Panc1 (cell line): ENCODE data around the gene TNN. TPM values are rescaled to one million over a fixed set of nuclear protein-coding genes. Genes with fewer than 3 reads are reported as not detected.

ENCODE experiments used
- ATAC-seq: fragments of 200-7000 bp; cut with Tn5 transposase; 2 replicates; pipeline ENCODE4 v1.9.1; 2020; ENCODE audit warnings: mild to moderate bottlenecking, moderate library complexity
- BruUV-seq: library from RNA; stranded (reverse); fragments of 400-500 nt; replicated peaks from 2 replicates; lab custom pipeline; 2021; lab: Mats Ljungman, UMichigan
- CTCF ChIA-PET: fragments of 300-600 bp; sonication (Branson Sonifier 250); formaldehyde crosslinking; loops from one replicate; lab custom pipeline; 2022; ENCODE audit warnings: antibody characterized with exemption; lab: Charles Lee
- POLR2A ChIA-PET: fragments of 300-600 bp; sonication (Branson Sonifier 250); formaldehyde crosslinking; loops from one replicate; lab custom pipeline; 2022; ENCODE audit warnings: antibody characterized with exemption; lab: Charles Lee
- DNase-seq: peaks from one replicate; pipeline ENCODE4 v3.0.0-alpha.2; 2010; ENCODE audit warnings: low read depth, low spot score
- H3K27ac ChIP-seq: 2 replicates; pipeline ENCODE4 v1.5.1; 2011; ENCODE audit warnings: mild to moderate bottlenecking, low read length, inconsistent platforms
- H3K27me3 ChIP-seq: fragments of 200-500 bp; sonication (Bioruptor generic); 2 replicates; pipeline ENCODE4 v1.6.0; 2014; ENCODE audit warnings: low read length, inconsistent platforms; ENCODE audit not compliant: control insufficient read depth, insufficient read depth
- H3K36me3 ChIP-seq: fragments of 200-500 bp; sonication (Bioruptor generic); 2 replicates; pipeline ENCODE4 v1.5.1; 2014; ENCODE audit warnings: inconsistent platforms, mild to moderate bottlenecking, low read length, moderate library complexity; ENCODE audit not compliant: control insufficient read depth, insufficient read depth
- H3K4me1 ChIP-seq: 2 replicates; pipeline ENCODE4 v1.5.1; 2011; ENCODE audit warnings: inconsistent platforms, mild to moderate bottlenecking, low read length, moderate library complexity; ENCODE audit not compliant: control insufficient read depth, insufficient read depth
- H3K4me3 ChIP-seq, 2 experiments: 2 replicates each; pipeline ENCODE4 v1.5.1; 2011 to 2012; ENCODE audit warnings: low read depth in 2 of 2, low read length in 2 of 2, mild to moderate bottlenecking in 2 of 2, inconsistent platforms in 1 of 2, moderate library complexity in 1 of 2
- H3K9me3 ChIP-seq: fragments of 200-500 bp; sonication (Bioruptor generic); 2 replicates; pipeline ENCODE4 v1.5.1; 2014; ENCODE audit warnings: low read depth, mild to moderate bottlenecking, inconsistent platforms, low read length, moderate library complexity; ENCODE audit not compliant: control insufficient read depth, insufficient read depth
- POLR2AphosphoS5 ChIP-seq: IDR thresholded peaks from 2 replicates; pipeline ENCODE4 v1.6.1; 2012; ENCODE audit warnings: mild to moderate bottlenecking, low read depth, low read length, moderate library complexity
- SIN3A ChIP-seq: IDR thresholded peaks from 2 replicates; pipeline ENCODE4 v1.6.1; 2012; ENCODE audit warnings: low read depth, mild to moderate bottlenecking, low read length, moderate library complexity, borderline replicate concordance; ENCODE audit not compliant: insufficient read depth
- TCF7L2 ChIP-seq: IDR thresholded peaks from 2 replicates; pipeline ENCODE4 v1.6.1; 2011; ENCODE audit warnings: mild to moderate bottlenecking, low read depth, low read length, inconsistent platforms
- in situ Hi-C: cut with HindIII; loops from 2 replicates; pipeline ENCODE4 v1.10.0; 2016; ENCODE audit warnings: low sequenced_read_pairs, low pct_unique_long_range_greater_than_20kb
- intact Hi-C: fragments of 100-400 bp; cut with micrococcal nuclease; formaldehyde crosslinking; loops from one replicate; pipeline ENCODE4 v1.10.0; 2022; ENCODE audit not compliant: unreplicated experiment
- total RNA-seq: library from RNA; stranded (reverse); gene quantifications from one replicate; pipeline ENCODE4 v1.2.1, GENCODE V29; 2021; ENCODE audit not compliant: unreplicated experiment
- TF ChIP-seq, protein P1 (sequence below): fragments of 450-650 bp; IDR thresholded peaks from 2 replicates; pipeline ENCODE4 v1.5.1; 2017; ENCODE audit warnings: mild to moderate bottlenecking
- TF ChIP-seq, protein P2 (sequence below), 2 experiments: IDR thresholded peaks; 2 replicates each; pipeline ENCODE4 v1.6.1; 2011 to 2012; ENCODE audit warnings: low read depth in 2 of 2, control low read depth in 1 of 2, low read length in 1 of 2, mild to moderate bottlenecking in 1 of 2, moderate library complexity in 1 of 2; ENCODE audit not compliant: insufficient read depth in 1 of 2

Gene TNN
- total RNA-seq, 1 experiment from 2014 or later: not detected

DNA sequence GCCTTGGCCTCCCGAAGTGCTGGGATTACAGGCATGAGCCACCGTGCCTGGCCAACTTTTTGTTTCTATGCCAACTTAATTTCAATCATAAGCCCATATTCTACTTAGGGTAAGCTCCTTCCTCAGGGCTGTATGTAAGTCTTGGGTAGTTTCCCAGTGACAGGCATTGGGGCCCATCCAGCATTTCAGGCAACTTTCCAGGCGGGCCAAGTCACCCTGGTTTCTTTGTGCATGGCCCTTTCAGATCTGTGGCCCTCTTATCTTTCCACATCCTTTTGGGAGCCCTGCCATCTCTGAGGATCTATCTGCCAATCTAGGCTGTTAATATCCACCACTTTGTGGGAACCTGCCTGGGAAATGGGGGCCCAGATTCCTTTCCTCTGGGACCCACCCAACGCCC lies 58.7 kb downstream of the TNN start:
- in situ Hi-C loops: no loop called here
- Histone ChIP-seq H3K9me3 (no peaks in the 10 kb centered on the region), H3K27me3 (no peaks in the 10 kb centered on the region; the same call in 1 of the 2 replicates), H3K4me3 (no peak overlapping the region), H3K27ac (no peak overlapping the region), H3K36me3 (no peaks in the 10 kb centered on the region), H3K4me1 (no peaks in the 10 kb centered on the region)
- DNase-seq (no peak), ATAC-seq (no peak)
- BruUV-seq: no TSS peak
- intact Hi-C loops: no loop called here
- ChIA-PET CTCF (no interaction called here), POLR2A (no interaction called here)
- TF ChIP-seq, protein P1, sequence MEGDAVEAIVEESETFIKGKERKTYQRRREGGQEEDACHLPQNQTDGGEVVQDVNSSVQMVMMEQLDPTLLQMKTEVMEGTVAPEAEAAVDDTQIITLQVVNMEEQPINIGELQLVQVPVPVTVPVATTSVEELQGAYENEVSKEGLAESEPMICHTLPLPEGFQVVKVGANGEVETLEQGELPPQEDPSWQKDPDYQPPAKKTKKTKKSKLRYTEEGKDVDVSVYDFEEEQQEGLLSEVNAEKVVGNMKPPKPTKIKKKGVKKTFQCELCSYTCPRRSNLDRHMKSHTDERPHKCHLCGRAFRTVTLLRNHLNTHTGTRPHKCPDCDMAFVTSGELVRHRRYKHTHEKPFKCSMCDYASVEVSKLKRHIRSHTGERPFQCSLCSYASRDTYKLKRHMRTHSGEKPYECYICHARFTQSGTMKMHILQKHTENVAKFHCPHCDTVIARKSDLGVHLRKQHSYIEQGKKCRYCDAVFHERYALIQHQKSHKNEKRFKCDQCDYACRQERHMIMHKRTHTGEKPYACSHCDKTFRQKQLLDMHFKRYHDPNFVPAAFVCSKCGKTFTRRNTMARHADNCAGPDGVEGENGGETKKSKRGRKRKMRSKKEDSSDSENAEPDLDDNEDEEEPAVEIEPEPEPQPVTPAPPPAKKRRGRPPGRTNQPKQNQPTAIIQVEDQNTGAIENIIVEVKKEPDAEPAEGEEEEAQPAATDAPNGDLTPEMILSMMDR: no peak
- TF ChIP-seq, protein P2, sequence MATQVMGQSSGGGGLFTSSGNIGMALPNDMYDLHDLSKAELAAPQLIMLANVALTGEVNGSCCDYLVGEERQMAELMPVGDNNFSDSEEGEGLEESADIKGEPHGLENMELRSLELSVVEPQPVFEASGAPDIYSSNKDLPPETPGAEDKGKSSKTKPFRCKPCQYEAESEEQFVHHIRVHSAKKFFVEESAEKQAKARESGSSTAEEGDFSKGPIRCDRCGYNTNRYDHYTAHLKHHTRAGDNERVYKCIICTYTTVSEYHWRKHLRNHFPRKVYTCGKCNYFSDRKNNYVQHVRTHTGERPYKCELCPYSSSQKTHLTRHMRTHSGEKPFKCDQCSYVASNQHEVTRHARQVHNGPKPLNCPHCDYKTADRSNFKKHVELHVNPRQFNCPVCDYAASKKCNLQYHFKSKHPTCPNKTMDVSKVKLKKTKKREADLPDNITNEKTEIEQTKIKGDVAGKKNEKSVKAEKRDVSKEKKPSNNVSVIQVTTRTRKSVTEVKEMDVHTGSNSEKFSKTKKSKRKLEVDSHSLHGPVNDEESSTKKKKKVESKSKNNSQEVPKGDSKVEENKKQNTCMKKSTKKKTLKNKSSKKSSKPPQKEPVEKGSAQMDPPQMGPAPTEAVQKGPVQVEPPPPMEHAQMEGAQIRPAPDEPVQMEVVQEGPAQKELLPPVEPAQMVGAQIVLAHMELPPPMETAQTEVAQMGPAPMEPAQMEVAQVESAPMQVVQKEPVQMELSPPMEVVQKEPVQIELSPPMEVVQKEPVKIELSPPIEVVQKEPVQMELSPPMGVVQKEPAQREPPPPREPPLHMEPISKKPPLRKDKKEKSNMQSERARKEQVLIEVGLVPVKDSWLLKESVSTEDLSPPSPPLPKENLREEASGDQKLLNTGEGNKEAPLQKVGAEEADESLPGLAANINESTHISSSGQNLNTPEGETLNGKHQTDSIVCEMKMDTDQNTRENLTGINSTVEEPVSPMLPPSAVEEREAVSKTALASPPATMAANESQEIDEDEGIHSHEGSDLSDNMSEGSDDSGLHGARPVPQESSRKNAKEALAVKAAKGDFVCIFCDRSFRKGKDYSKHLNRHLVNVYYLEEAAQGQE (IDR thresholded peaks at IDR 0.05; ENCODE audit: insufficient read depth in 1 of 2, low read depth in 2 of 2, low read length in 1 of 2): no peak
- TF ChIP-seq POLR2AphosphoS5: no peak

DNA sequence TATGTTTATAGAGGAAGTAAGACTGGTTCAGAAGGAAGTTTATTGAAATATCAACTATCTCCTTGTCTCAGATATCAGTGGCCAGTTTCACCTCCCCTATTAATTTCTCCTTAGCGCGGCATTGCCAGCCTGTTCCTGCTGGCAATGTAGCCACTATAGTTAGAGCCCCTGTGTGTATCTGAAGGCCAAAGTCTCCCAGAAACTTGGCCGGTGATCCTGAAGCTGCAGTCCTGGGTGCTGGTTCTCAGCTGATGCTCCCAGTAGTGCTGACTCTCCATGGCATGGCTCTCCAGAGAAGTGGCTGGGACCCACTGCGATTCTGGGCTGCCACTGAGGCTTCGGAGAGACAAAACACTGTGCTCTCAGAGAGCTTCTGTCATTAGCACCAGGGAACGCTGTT lies 59.9 kb downstream of the TNN start:
- ChIA-PET POLR2A (no interaction called here), CTCF (no interaction called here)
- intact Hi-C loops (no loop called here), in situ Hi-C loops (no loop called here)
- TF ChIP-seq TCF7L2 (no peak), SIN3A (no peak), POLR2AphosphoS5 (no peak)
- TF ChIP-seq, protein P2 (IDR thresholded peaks at IDR 0.05; ENCODE audit: insufficient read depth in 1 of 2, low read depth in 2 of 2, low read length in 1 of 2): no peak
- TF ChIP-seq, protein P1: no peak
- no peak overlapping the region for H3K27ac ChIP-seq
- ATAC-seq (no peak), DNase-seq (no peak)
- H3K27me3 ChIP-seq: no peaks in the 10 kb centered on the region; the same call in 1 of the 2 replicates
- H3K9me3 ChIP-seq: no peaks in the 10 kb centered on the region
- no peaks in the 10 kb centered on the region for H3K4me1 ChIP-seq
- H3K36me3 ChIP-seq: no peaks in the 10 kb centered on the region
- no TSS peak for BruUV-seq
- no peak overlapping the region for H3K4me3 ChIP-seq
